Body of pancreas (tissue), 4 donors: ENCODE measurements around the gene PPFIA4.

Experiments
- POLR2A ChIP-seq, 3 donors: fragments of 450-650 bp; IDR thresholded peaks; one replicate each; pipeline ENCODE4 v1.6.1; 2016; ENCODE audit warnings: antibody characterized with exemption in 3 of 3, mild to moderate bottlenecking in 2 of 3
- TF ChIP-seq, protein P1 (sequence below), 7 experiments: fragments of 450-650 bp in 4 of 7; fragments of 200-600 bp in 3 of 7; sonication (generic) in 3 of 7; IDR thresholded peaks; one replicate each; pipeline ENCODE4 v1.5.1; 2016 to 2019; ENCODE audit warnings: antibody characterized with exemption in 7 of 7

GRCh38 chr1:203056012-203056411, 29.7 kb downstream of the PPFIA4 start:
- no peak for TF ChIP-seq POLR2A (IDR thresholded peaks at IDR 0.05)
- TF ChIP-seq, protein P1, sequence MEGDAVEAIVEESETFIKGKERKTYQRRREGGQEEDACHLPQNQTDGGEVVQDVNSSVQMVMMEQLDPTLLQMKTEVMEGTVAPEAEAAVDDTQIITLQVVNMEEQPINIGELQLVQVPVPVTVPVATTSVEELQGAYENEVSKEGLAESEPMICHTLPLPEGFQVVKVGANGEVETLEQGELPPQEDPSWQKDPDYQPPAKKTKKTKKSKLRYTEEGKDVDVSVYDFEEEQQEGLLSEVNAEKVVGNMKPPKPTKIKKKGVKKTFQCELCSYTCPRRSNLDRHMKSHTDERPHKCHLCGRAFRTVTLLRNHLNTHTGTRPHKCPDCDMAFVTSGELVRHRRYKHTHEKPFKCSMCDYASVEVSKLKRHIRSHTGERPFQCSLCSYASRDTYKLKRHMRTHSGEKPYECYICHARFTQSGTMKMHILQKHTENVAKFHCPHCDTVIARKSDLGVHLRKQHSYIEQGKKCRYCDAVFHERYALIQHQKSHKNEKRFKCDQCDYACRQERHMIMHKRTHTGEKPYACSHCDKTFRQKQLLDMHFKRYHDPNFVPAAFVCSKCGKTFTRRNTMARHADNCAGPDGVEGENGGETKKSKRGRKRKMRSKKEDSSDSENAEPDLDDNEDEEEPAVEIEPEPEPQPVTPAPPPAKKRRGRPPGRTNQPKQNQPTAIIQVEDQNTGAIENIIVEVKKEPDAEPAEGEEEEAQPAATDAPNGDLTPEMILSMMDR (IDR thresholded peaks at IDR 0.05): no peak
